G401.6 (cell line): ENCODE results near the gene ATP5PB.

ENCODE experiments used
- FAIRE-seq: peaks from 2 replicates; lab custom pipeline; 2012; peaks lifted over from hg19 to GRCh38; lab: Jason Lieb, UNC

The ATP5PB gene

DNA sequence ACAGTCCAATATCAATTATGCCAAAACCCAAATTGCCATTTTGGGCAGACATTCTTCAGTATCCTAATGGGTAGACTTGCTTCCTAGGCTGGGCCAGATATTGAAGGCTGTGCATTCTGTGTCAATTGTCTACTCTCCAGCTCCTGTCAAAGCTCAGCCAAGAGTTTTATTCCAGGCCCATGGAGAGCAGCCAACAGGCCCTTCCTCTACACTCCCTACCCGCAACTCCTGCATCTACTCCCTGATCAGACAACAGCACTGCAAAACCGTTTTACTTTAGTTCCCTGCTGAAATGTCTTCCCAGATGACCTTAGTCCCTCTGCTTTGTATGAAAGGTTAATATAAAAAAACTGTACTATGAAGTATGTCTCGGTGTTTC is 60.7 kb downstream of the ATP5PB start:
- FAIRE-seq, result no peak

DNA sequence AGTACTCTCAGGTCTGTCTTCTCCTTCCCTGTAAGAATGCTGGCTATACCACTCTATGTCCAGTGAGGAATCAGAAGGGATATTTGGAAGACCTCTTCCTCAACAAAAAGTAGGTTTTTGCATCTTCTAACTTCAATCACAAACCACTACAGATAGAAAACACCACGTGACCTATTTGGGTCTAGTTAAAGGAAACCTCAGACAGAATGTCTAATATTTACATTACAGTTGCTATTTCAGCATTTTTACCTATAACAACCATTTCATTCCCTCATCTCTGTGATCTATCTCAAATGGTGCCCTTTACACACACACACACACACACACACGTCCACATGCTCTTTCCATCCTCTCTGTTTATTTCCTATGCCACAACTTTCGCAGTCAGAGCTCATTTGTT is 62.1 kb downstream of the ATP5PB start:
- FAIRE-seq, result no peak
